ENCODE measurements around the gene BANF2.

Gene BANF2

GRCh38 chr20:17733767-17734304, 34.1 kb downstream of the BANF2 start:
- Histone ChIP-seq H3K4me3 (ENCODE audit: low read depth in 1 of 2, low read length in 2 of 2) (no peak overlapping the region), H3K9ac (ENCODE audit: low read depth in 1 of 2, low read length in 2 of 2) (no peak overlapping the region), H3K27ac (ENCODE audit: low read depth, low read length) (no peak overlapping the region), H3K4me1 (ENCODE audit: control insufficient read depth in 1 of 2, insufficient read depth in 2 of 2, low read length in 2 of 2) (peaks cover 15 to 22% of the 10 kb centered on the region in 2 donors), H3K27me3 (ENCODE audit: control insufficient read depth in 1 of 2, insufficient read depth in 2 of 2, low read length in 2 of 2) (no peaks in the 10 kb centered on the region), H3K36me3 (ENCODE audit: control insufficient read depth in 1 of 2, insufficient read depth in 2 of 2, low read length in 2 of 2) (no peaks in the 10 kb centered on the region), H3K9me3 (ENCODE audit: control insufficient read depth in 1 of 2, low read length in 2 of 2) (no peaks in the 10 kb centered on the region)

GRCh38 chr20:17734374-17734773, 34.6 kb downstream of the BANF2 start:
- Histone ChIP-seq H3K9me3 (ENCODE audit: control insufficient read depth in 1 of 2, low read length in 2 of 2) (no peaks in the 10 kb centered on the region), H3K27me3 (ENCODE audit: control insufficient read depth in 1 of 2, insufficient read depth in 2 of 2, low read length in 2 of 2) (no peaks in the 10 kb centered on the region), H3K27ac (ENCODE audit: low read depth, low read length) (no peak overlapping the region), H3K4me1 (ENCODE audit: control insufficient read depth in 1 of 2, insufficient read depth in 2 of 2, low read length in 2 of 2) (peaks cover 15 to 22% of the 10 kb centered on the region in 2 donors), H3K9ac (ENCODE audit: low read depth in 1 of 2, low read length in 2 of 2) (no peak overlapping the region), H3K4me3 (ENCODE audit: low read depth in 1 of 2, low read length in 2 of 2) (no peak overlapping the region), H3K36me3 (ENCODE audit: control insufficient read depth in 1 of 2, insufficient read depth in 2 of 2, low read length in 2 of 2) (no peaks in the 10 kb centered on the region)

- peaks cover 15 to 22% of the 10 kb centered on the region in 2 donors for H3K4me1 ChIP-seq (ENCODE audit: control insufficient read depth in 1 of 2, insufficient read depth in 2 of 2, low read length in 2 of 2)
- no peak overlapping the region for H3K9ac ChIP-seq (ENCODE audit: low read depth in 1 of 2, low read length in 2 of 2)
- H3K9me3 ChIP-seq (ENCODE audit: control insufficient read depth in 1 of 2, low read length in 2 of 2): no peaks in the 10 kb centered on the region
- H3K36me3 ChIP-seq (ENCODE audit: control insufficient read depth in 1 of 2, insufficient read depth in 2 of 2, low read length in 2 of 2): no peaks in the 10 kb centered on the region
- no peak overlapping the region for H3K27ac ChIP-seq (ENCODE audit: low read depth, low read length)
- no peak overlapping the region for H3K4me3 ChIP-seq (ENCODE audit: low read depth in 1 of 2, low read length in 2 of 2)
- no peaks in the 10 kb centered on the region for H3K27me3 ChIP-seq (ENCODE audit: control insufficient read depth in 1 of 2, insufficient read depth in 2 of 2, low read length in 2 of 2)
Observed at GRCh38 chr20:17735206-17735804, 35.5 kb downstream of the BANF2 start.

GRCh38 chr20:17735959-17736621, 36.3 kb downstream of the BANF2 start:
- no peak overlapping the region for H3K27ac ChIP-seq (ENCODE audit: low read depth, low read length)

GRCh38 chr20:17738154-17738553, 38.4 kb downstream of the BANF2 start:
- Histone ChIP-seq H3K9ac (ENCODE audit: low read depth in 1 of 2, low read length in 2 of 2) (no peak overlapping the region), H3K9me3 (ENCODE audit: control insufficient read depth in 1 of 2, low read length in 2 of 2) (no peaks in the 10 kb centered on the region), H3K27ac (ENCODE audit: low read depth, low read length) (no peak overlapping the region), H3K4me1 (ENCODE audit: control insufficient read depth in 1 of 2, insufficient read depth in 2 of 2, low read length in 2 of 2) (peaks cover 22 to 28% of the 10 kb centered on the region in 2 donors), H3K4me3 (ENCODE audit: low read depth in 1 of 2, low read length in 2 of 2) (no peak overlapping the region), H3K27me3 (ENCODE audit: control insufficient read depth in 1 of 2, insufficient read depth in 2 of 2, low read length in 2 of 2) (no peaks in the 10 kb centered on the region), H3K36me3 (ENCODE audit: control insufficient read depth in 1 of 2, insufficient read depth in 2 of 2, low read length in 2 of 2) (no peaks in the 10 kb centered on the region)

More at GRCh38 chr20:17735959-17736621, 36.3 kb downstream of the BANF2 start:
- Histone ChIP-seq H3K9me3 (ENCODE audit: control insufficient read depth in 1 of 2, low read length in 2 of 2) (no peaks in the 10 kb centered on the region), H3K36me3 (ENCODE audit: control insufficient read depth in 1 of 2, insufficient read depth in 2 of 2, low read length in 2 of 2) (no peaks in the 10 kb centered on the region), H3K27me3 (ENCODE audit: control insufficient read depth in 1 of 2, insufficient read depth in 2 of 2, low read length in 2 of 2) (no peaks in the 10 kb centered on the region), H3K4me1 (ENCODE audit: control insufficient read depth in 1 of 2, insufficient read depth in 2 of 2, low read length in 2 of 2) (peaks cover 16 to 27% of the 10 kb centered on the region in 2 donors), H3K4me3 (ENCODE audit: low read depth in 1 of 2, low read length in 2 of 2) (no peak overlapping the region), H3K9ac (ENCODE audit: low read depth in 1 of 2, low read length in 2 of 2) (no peak overlapping the region)

- H3K4me1 ChIP-seq (ENCODE audit: control insufficient read depth in 1 of 2, insufficient read depth in 2 of 2, low read length in 2 of 2): peaks cover 7 to 13% of the 10 kb centered on the region in 2 donors
- H3K36me3 ChIP-seq (ENCODE audit: control insufficient read depth in 1 of 2, insufficient read depth in 2 of 2, low read length in 2 of 2): no peaks in the 10 kb centered on the region
- no peak overlapping the region for H3K27ac ChIP-seq (ENCODE audit: low read depth, low read length)
- H3K27me3 ChIP-seq (ENCODE audit: control insufficient read depth in 1 of 2, insufficient read depth in 2 of 2, low read length in 2 of 2): no peaks in the 10 kb centered on the region
- no peaks in the 10 kb centered on the region for H3K9me3 ChIP-seq (ENCODE audit: control insufficient read depth in 1 of 2, low read length in 2 of 2)
- no peak overlapping the region for H3K9ac ChIP-seq (ENCODE audit: low read depth in 1 of 2, low read length in 2 of 2)
- no peak overlapping the region for H3K4me3 ChIP-seq (ENCODE audit: low read depth in 1 of 2, low read length in 2 of 2)
Observed at GRCh38 chr20:17741220-17741619, 41.5 kb downstream of the BANF2 start.

- no peak overlapping the region for H3K27ac ChIP-seq (ENCODE audit: low read depth, low read length)
Observed at GRCh38 chr20:17742731-17743130, 43.0 kb downstream of the BANF2 start.

GRCh38 chr20:17743677-17744076, 43.9 kb downstream of the BANF2 start:
- Histone ChIP-seq H3K27ac (ENCODE audit: low read depth, low read length) (no peak overlapping the region), H3K36me3 (ENCODE audit: control insufficient read depth in 1 of 2, insufficient read depth in 2 of 2, low read length in 2 of 2) (no peaks in the 10 kb centered on the region), H3K9me3 (ENCODE audit: control insufficient read depth in 1 of 2, low read length in 2 of 2) (no peaks in the 10 kb centered on the region), H3K4me3 (ENCODE audit: low read depth in 1 of 2, low read length in 2 of 2) (no peak overlapping the region), H3K9ac (ENCODE audit: low read depth in 1 of 2, low read length in 2 of 2) (no peak overlapping the region), H3K4me1 (ENCODE audit: control insufficient read depth in 1 of 2, insufficient read depth in 2 of 2, low read length in 2 of 2) (peaks cover 7 to 13% of the 10 kb centered on the region in 2 donors), H3K27me3 (ENCODE audit: control insufficient read depth in 1 of 2, insufficient read depth in 2 of 2, low read length in 2 of 2) (no peaks in the 10 kb centered on the region)

More at GRCh38 chr20:17742731-17743130, 43.0 kb downstream of the BANF2 start:
- Histone ChIP-seq H3K4me1 (ENCODE audit: control insufficient read depth in 1 of 2, insufficient read depth in 2 of 2, low read length in 2 of 2) (peaks cover 7 to 13% of the 10 kb centered on the region in 2 donors), H3K27me3 (ENCODE audit: control insufficient read depth in 1 of 2, insufficient read depth in 2 of 2, low read length in 2 of 2) (no peaks in the 10 kb centered on the region), H3K9me3 (ENCODE audit: control insufficient read depth in 1 of 2, low read length in 2 of 2) (no peaks in the 10 kb centered on the region), H3K36me3 (ENCODE audit: control insufficient read depth in 1 of 2, insufficient read depth in 2 of 2, low read length in 2 of 2) (no peaks in the 10 kb centered on the region), H3K4me3 (ENCODE audit: low read depth in 1 of 2, low read length in 2 of 2) (no peak overlapping the region), H3K9ac (ENCODE audit: low read depth in 1 of 2, low read length in 2 of 2) (no peak overlapping the region)

GRCh38 chr20:17747431-17747846, 47.7 kb downstream of the BANF2 start:
- Histone ChIP-seq H3K27ac (ENCODE audit: low read depth, low read length) (no peak overlapping the region), H3K9ac (ENCODE audit: low read depth in 1 of 2, low read length in 2 of 2) (no peak overlapping the region), H3K4me1 (ENCODE audit: control insufficient read depth in 1 of 2, insufficient read depth in 2 of 2, low read length in 2 of 2) (no peaks in the 10 kb centered on the region), H3K4me3 (ENCODE audit: low read depth in 1 of 2, low read length in 2 of 2) (no peak overlapping the region), H3K36me3 (ENCODE audit: control insufficient read depth in 1 of 2, insufficient read depth in 2 of 2, low read length in 2 of 2) (no peaks in the 10 kb centered on the region), H3K9me3 (ENCODE audit: control insufficient read depth in 1 of 2, low read length in 2 of 2) (no peaks in the 10 kb centered on the region), H3K27me3 (ENCODE audit: control insufficient read depth in 1 of 2, insufficient read depth in 2 of 2, low read length in 2 of 2) (no peaks in the 10 kb centered on the region)

GRCh38 chr20:17748279-17748678, 48.5 kb downstream of the BANF2 start:
- H3K9me3 ChIP-seq (ENCODE audit: control insufficient read depth in 1 of 2, low read length in 2 of 2): no peaks in the 10 kb centered on the region
- H3K9ac ChIP-seq (ENCODE audit: low read depth in 1 of 2, low read length in 2 of 2): no peak overlapping the region
- H3K27ac ChIP-seq (ENCODE audit: low read depth, low read length): no peak overlapping the region
- H3K36me3 ChIP-seq (ENCODE audit: control insufficient read depth in 1 of 2, insufficient read depth in 2 of 2, low read length in 2 of 2): no peaks in the 10 kb centered on the region
- no peak overlapping the region for H3K4me3 ChIP-seq (ENCODE audit: low read depth in 1 of 2, low read length in 2 of 2)
- H3K4me1 ChIP-seq (ENCODE audit: control insufficient read depth in 1 of 2, insufficient read depth in 2 of 2, low read length in 2 of 2): no peaks in the 10 kb centered on the region
- H3K27me3 ChIP-seq (ENCODE audit: control insufficient read depth in 1 of 2, insufficient read depth in 2 of 2, low read length in 2 of 2): no peaks in the 10 kb centered on the region

Measured in duodenal mucosa (tissue), 2 donors.